CD4-positive, alpha-beta T cell (primary cell): ENCODE results near the gene RUNX1. TPM values are rescaled to one million over a fixed set of nuclear protein-coding genes. Genes with fewer than 3 reads are reported as not detected.
A peak's percentile ranks its signal among the peaks of the same experiment; 100 is the strongest.

Experiments used
- ATAC-seq: fragments of 200-7000 bp; cut with Tn5 transposase; one replicate; pipeline ENCODE4 v1.10.0; 2022; ENCODE audit warnings: mild to moderate bottlenecking; ENCODE audit not compliant: poor library complexity
- CTCF ChIA-PET: fragments of 350-600 bp; sonication (Branson Sonifier 250); formaldehyde crosslinking; loops from one replicate; lab custom pipeline; 2021; ENCODE audit warnings: antibody characterized with exemption, inconsistent platforms; lab: Charles Lee
- POLR2A ChIA-PET: fragments of 350-600 bp; sonication (Branson Sonifier 250); formaldehyde crosslinking; loops from one replicate; lab custom pipeline; 2021; ENCODE audit warnings: antibody characterized with exemption, inconsistent platforms; lab: Charles Lee
- DNase-seq, 14 experiments: peaks; one replicate each; pipeline ENCODE4 v3.0.0-alpha.2; 2013 to 2020; ENCODE audit warnings: mixed read lengths in 2 of 14
- H3K27ac ChIP-seq, 2 donors: one replicate each; pipeline versions ENCODE4 v1.5.1 to v1.7.0; 2013; ENCODE audit warnings: low read length in 2 of 2, low read depth in 1 of 2, mild to moderate bottlenecking in 1 of 2
- H3K27me3 ChIP-seq, 2 experiments: 1 replicate in 1 of 2; 2 replicates in 1 of 2; pipeline versions ENCODE4 v1.6.1 to v1.7.0; 2013; ENCODE audit warnings: low read length in 2 of 2, control low read depth in 1 of 2, mild to moderate bottlenecking in 1 of 2, moderate library complexity in 1 of 2; ENCODE audit not compliant: insufficient read depth in 2 of 2, control insufficient read depth in 1 of 2
- H3K36me3 ChIP-seq: one replicate; pipeline ENCODE4 v1.6.1; 2013; ENCODE audit warnings: low read length, control low read depth; ENCODE audit not compliant: insufficient read depth
- H3K4me1 ChIP-seq: one replicate; pipeline ENCODE4 v1.6.1; 2013; ENCODE audit warnings: low read length, control low read depth; ENCODE audit not compliant: insufficient read depth
- H3K4me3 ChIP-seq: one replicate; pipeline ENCODE4 v1.5.1; 2013; ENCODE audit warnings: mild to moderate bottlenecking, low read length, moderate library complexity
- H3K9me3 ChIP-seq, 2 experiments: 1 replicate in 1 of 2; 2 replicates in 1 of 2; pipeline versions ENCODE4 v1.6.1 to v1.7.0; 2013; ENCODE audit warnings: low read length in 2 of 2, mild to moderate bottlenecking in 2 of 2, control low read depth in 1 of 2, moderate library complexity in 1 of 2; ENCODE audit not compliant: control insufficient read depth in 1 of 2, insufficient read depth in 1 of 2
- H3K27ac Mint-ChIP-seq: one replicate; pipeline ENCODE4 v1.8.0; 2020; ENCODE audit warnings: mixed read lengths
- H3K27me3 Mint-ChIP-seq: one replicate; pipeline ENCODE4 v1.8.0; 2021; ENCODE audit warnings: mixed read lengths
- H3K36me3 Mint-ChIP-seq: one replicate; pipeline ENCODE4 v1.8.0; 2021; ENCODE audit warnings: low read depth, mixed read lengths
- H3K4me1 Mint-ChIP-seq: one replicate; pipeline ENCODE4 v1.8.0; 2021; ENCODE audit warnings: low read depth, mixed read lengths
- H3K4me3 Mint-ChIP-seq: one replicate; pipeline ENCODE4 v1.8.0; 2020; ENCODE audit warnings: mild to moderate bottlenecking, mixed read lengths
- H3K9me3 Mint-ChIP-seq: one replicate; pipeline ENCODE4 v1.8.0; 2020; ENCODE audit warnings: mixed read lengths
- CTCF ChIP-seq: fragments of 200-600 bp; IDR thresholded peaks from one replicate; pipeline ENCODE4 v1.8.0; 2022; ENCODE audit warnings: antibody characterized with exemption, mild to moderate bottlenecking
- intact Hi-C, 2 experiments: fragments of 100-400 bp; cut with DNase I in 1 of 2; cut with micrococcal nuclease in 1 of 2; formaldehyde crosslinking; loops; one replicate each; pipeline versions ENCODE4 v1.15.1 to v1.9.0; 2023 to 2025; cut with DNase I, micrococcal nuclease
- total RNA-seq, 174 experiments: library from RNA in 2 of 174; stranded (reverse) in 2 of 174; gene quantifications; one replicate each; pipeline ENCODE4 v1.2.3 and lab custom pipeline; 2021 to 2026

Gene RUNX1
- total RNA-seq, 2 experiments from 2014 or later, result 71.7 to 74.3 TPM

- ATAC-seq, result no peak
- peaks cover 45% of the 10 kb centered on the region for H3K36me3 ChIP-seq
- DNase-seq, result no peak
- H3K27me3 Mint-ChIP-seq, result no peaks in the 10 kb centered on the region
- H3K27ac Mint-ChIP-seq, result peak overlapping the region; percentile 96
- no peaks in the 10 kb centered on the region for H3K9me3 Mint-ChIP-seq
- H3K27me3 ChIP-seq, result no peaks in the 10 kb centered on the region
- no peak overlapping the region for H3K4me3 Mint-ChIP-seq
- H3K9me3 ChIP-seq, result no peaks in the 10 kb centered on the region
- CTCF ChIA-PET, result no interaction called here
- POLR2A ChIA-PET, result no interaction called here
- intact Hi-C loops, result loop anchor here in 1 of 2 experiments (10.0 kb wide), 2 partner anchors 353 to 733 kb away; no protein-coding TSS in a partner anchor
- no peak overlapping the region for H3K4me3 ChIP-seq
- peaks cover 12% of the 10 kb centered on the region for H3K4me1 ChIP-seq
- no peak overlapping the region for H3K27ac ChIP-seq
- no peak for TF ChIP-seq CTCF
- H3K36me3 Mint-ChIP-seq, result peaks cover 76% of the 10 kb centered on the region
- H3K4me1 Mint-ChIP-seq, result peaks cover 63% of the 10 kb centered on the region
Observed at GRCh38 chr21:34881421-34881820, 167.7 kb downstream of the RUNX1 start.

GRCh38 chr21:34880401-34880800, 168.7 kb downstream of the RUNX1 start:
- Mint-ChIP-seq H3K9me3 (no peaks in the 10 kb centered on the region), H3K27me3 (no peaks in the 10 kb centered on the region), H3K4me1 (peaks cover 59% of the 10 kb centered on the region), H3K4me3 (no peak overlapping the region), H3K27ac (peak overlapping the region; percentile 37), H3K36me3 (peaks cover 81% of the 10 kb centered on the region)
- ATAC-seq (no peak), DNase-seq (no peak)
- no peaks in the 10 kb centered on the region for H3K9me3 ChIP-seq
- peaks cover 55% of the 10 kb centered on the region for H3K36me3 ChIP-seq
- H3K27me3 ChIP-seq, result no peaks in the 10 kb centered on the region
- no peak overlapping the region for H3K27ac ChIP-seq
- no peak overlapping the region for H3K4me3 ChIP-seq
- intact Hi-C loops, result loop anchor here in 1 of 2 experiments (10.0 kb wide), 2 partner anchors 354 to 734 kb away; no protein-coding TSS in a partner anchor
- peaks cover 4% of the 10 kb centered on the region for H3K4me1 ChIP-seq
- ChIA-PET POLR2A (interaction anchor here (2.4 kb wide), 1 partner anchor 7 kb away, joined by 11 read pairs; no protein-coding TSS in a partner anchor), CTCF (interaction anchor here (0.5 to 1.3 kb wide), 3 partner anchors 9 to 170 kb away, joined by 3 read pairs; no protein-coding TSS in a partner anchor)
- no peak for TF ChIP-seq CTCF

GRCh38 chr21:34878940-34879339, 170.2 kb downstream of the RUNX1 start:
- Histone ChIP-seq H3K4me3 (no peak overlapping the region), H3K27ac (no peak overlapping the region), H3K27me3 (no peaks in the 10 kb centered on the region), H3K9me3 (no peaks in the 10 kb centered on the region), H3K36me3 (peaks cover 60% of the 10 kb centered on the region), H3K4me1 (peaks cover 5% of the 10 kb centered on the region)
- no peak for TF ChIP-seq CTCF
- Mint-ChIP-seq H3K4me1 (peaks cover 56% of the 10 kb centered on the region), H3K27ac (peak overlapping the region; percentile 40), H3K36me3 (peaks cover 94% of the 10 kb centered on the region), H3K9me3 (no peaks in the 10 kb centered on the region), H3K27me3 (no peaks in the 10 kb centered on the region), H3K4me3 (no peak overlapping the region)
- intact Hi-C loops, result no loop called here
- ATAC-seq (no peak), DNase-seq (no peak)
- ChIA-PET CTCF (no interaction called here), POLR2A (interaction anchor here (1.8 to 2.4 kb wide), 2 partner anchors 9 to 11 kb away, joined by 6 to 11 read pairs; no protein-coding TSS in a partner anchor)
